Stimulated activated naive CD8-positive, alpha-beta T cell treated with anti-CD3 and anti-CD28 coated beads, Interleukin-15, Interleukin-2, amounts not matched to agents 100 ng/mL and 50 ng/mL, for 24 hours (primary cell): ENCODE results near the gene SUCLA2.

Experiments
- H3K27ac Mint-ChIP-seq: one replicate; pipeline ENCODE4 v1.8.0; 2021; ENCODE audit warnings: mild to moderate bottlenecking, mixed read lengths
- H3K27me3 Mint-ChIP-seq: one replicate; pipeline ENCODE4 v1.8.0; 2021; ENCODE audit warnings: mixed read lengths
- H3K36me3 Mint-ChIP-seq: one replicate; pipeline ENCODE4 v1.8.0; 2021; ENCODE audit warnings: low read depth, mixed read lengths
- H3K4me1 Mint-ChIP-seq: one replicate; pipeline ENCODE4 v1.8.0; 2021; ENCODE audit warnings: low read depth, mixed read lengths
- H3K4me3 Mint-ChIP-seq: one replicate; pipeline ENCODE4 v1.8.0; 2021; ENCODE audit warnings: mild to moderate bottlenecking, mixed read lengths
- H3K9me3 Mint-ChIP-seq: one replicate; pipeline ENCODE4 v1.8.0; 2021; ENCODE audit warnings: mixed read lengths

The SUCLA2 gene

GRCh38 chr13:47898080-47898479 lies 103.0 kb downstream of the SUCLA2 start:
- Mint-ChIP-seq H3K4me3 (no peak overlapping the region), H3K27me3 (no peaks in the 10 kb centered on the region), H3K27ac (no peak overlapping the region), H3K4me1 (no peaks in the 10 kb centered on the region), H3K9me3 (no peaks in the 10 kb centered on the region), H3K36me3 (peaks cover 8% of the 10 kb centered on the region)

GRCh38 chr13:47897411-47898050 lies 103.5 kb downstream of the SUCLA2 start:
- peaks cover 8% of the 10 kb centered on the region for H3K36me3 Mint-ChIP-seq
- H3K9me3 Mint-ChIP-seq, result no peaks in the 10 kb centered on the region
- no peak overlapping the region for H3K27ac Mint-ChIP-seq
- no peak overlapping the region for H3K4me3 Mint-ChIP-seq
- no peaks in the 10 kb centered on the region for H3K4me1 Mint-ChIP-seq
- H3K27me3 Mint-ChIP-seq, result no peaks in the 10 kb centered on the region

GRCh38 chr13:47896546-47896945 lies 104.5 kb downstream of the SUCLA2 start:
- no peak overlapping the region for H3K27ac Mint-ChIP-seq
- H3K27me3 Mint-ChIP-seq, result no peaks in the 10 kb centered on the region
- H3K36me3 Mint-ChIP-seq, result peaks cover 8% of the 10 kb centered on the region

GRCh38 chr13:47896111-47896510 lies 105.0 kb downstream of the SUCLA2 start:
- Mint-ChIP-seq H3K4me3 (no peak overlapping the region), H3K4me1 (no peaks in the 10 kb centered on the region), H3K36me3 (peaks cover 7% of the 10 kb centered on the region), H3K9me3 (no peaks in the 10 kb centered on the region), H3K27ac (no peak overlapping the region), H3K27me3 (no peaks in the 10 kb centered on the region)

More at GRCh38 chr13:47896546-47896945, 104.5 kb downstream of the SUCLA2 start:
- H3K9me3 Mint-ChIP-seq, result no peaks in the 10 kb centered on the region
- H3K4me3 Mint-ChIP-seq, result no peak overlapping the region
- no peaks in the 10 kb centered on the region for H3K4me1 Mint-ChIP-seq

- H3K4me1 Mint-ChIP-seq, result peaks cover 8% of the 10 kb centered on the region
- H3K27ac Mint-ChIP-seq, result peak overlapping the region; percentile 6
- no peak overlapping the region for H3K4me3 Mint-ChIP-seq
- no peaks in the 10 kb centered on the region for H3K27me3 Mint-ChIP-seq
- no peaks in the 10 kb centered on the region for H3K36me3 Mint-ChIP-seq
- no peaks in the 10 kb centered on the region for H3K9me3 Mint-ChIP-seq
Measured at GRCh38 chr13:47893527-47893926, 107.5 kb downstream of the SUCLA2 start.
